ENCODE measurements around the gene NPNT. TPM values are rescaled to one million over a fixed set of nuclear protein-coding genes. Genes with fewer than 3 reads are reported as not detected.

NPNT gene
- total and polyA plus RNA-seq, 12 donors, result 1.3 to 61.1 (median 4.5) TPM

DNA sequence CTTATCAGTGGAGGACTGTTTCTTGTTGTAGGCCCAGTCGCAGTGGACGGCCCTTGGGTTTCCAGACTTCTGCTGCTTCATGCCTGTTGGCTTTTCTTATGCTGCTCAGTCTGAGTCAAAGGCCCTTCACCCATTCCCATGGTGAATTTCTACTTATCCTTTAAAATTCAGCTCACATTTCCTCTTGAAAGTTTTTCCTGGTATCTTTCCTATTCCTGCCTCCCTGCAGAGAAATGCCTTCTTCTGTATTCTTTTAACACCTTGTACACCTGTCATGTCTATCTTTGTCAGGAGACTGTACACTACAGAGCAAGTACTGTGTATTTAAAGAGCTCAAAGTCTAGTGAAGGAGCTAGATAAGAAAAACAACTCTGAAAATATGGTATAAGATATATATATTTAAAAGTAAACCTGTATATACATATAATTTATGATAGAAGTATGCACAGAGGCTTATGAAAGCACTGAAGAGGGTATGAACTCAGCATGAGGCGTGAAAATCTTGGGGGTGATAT, 22.0 kb downstream of the NPNT start:
- WGBS, 4 donors, result 87 to 89% (median 88%) methylated on average over 3 of the region's 3 CpGs
- H3K4me1 ChIP-seq (replicated peaks in 1 of 2), result no peaks in the 10 kb centered on the region
- no peaks in the 10 kb centered on the region for H3K36me3 ChIP-seq (replicated peaks in 1 of 2)
- TF ChIP-seq POLR2A (IDR thresholded peaks at IDR 0.05), result no peak
- TF ChIP-seq, protein P1, sequence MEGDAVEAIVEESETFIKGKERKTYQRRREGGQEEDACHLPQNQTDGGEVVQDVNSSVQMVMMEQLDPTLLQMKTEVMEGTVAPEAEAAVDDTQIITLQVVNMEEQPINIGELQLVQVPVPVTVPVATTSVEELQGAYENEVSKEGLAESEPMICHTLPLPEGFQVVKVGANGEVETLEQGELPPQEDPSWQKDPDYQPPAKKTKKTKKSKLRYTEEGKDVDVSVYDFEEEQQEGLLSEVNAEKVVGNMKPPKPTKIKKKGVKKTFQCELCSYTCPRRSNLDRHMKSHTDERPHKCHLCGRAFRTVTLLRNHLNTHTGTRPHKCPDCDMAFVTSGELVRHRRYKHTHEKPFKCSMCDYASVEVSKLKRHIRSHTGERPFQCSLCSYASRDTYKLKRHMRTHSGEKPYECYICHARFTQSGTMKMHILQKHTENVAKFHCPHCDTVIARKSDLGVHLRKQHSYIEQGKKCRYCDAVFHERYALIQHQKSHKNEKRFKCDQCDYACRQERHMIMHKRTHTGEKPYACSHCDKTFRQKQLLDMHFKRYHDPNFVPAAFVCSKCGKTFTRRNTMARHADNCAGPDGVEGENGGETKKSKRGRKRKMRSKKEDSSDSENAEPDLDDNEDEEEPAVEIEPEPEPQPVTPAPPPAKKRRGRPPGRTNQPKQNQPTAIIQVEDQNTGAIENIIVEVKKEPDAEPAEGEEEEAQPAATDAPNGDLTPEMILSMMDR (IDR thresholded peaks at IDR 0.05), result no peak
- H3K9me3 ChIP-seq (replicated peaks in 1 of 3), result no peaks in the 10 kb centered on the region
- DNase-seq, result no peak
- H3K27me3 ChIP-seq, result no peaks in the 10 kb centered on the region
- intact Hi-C loops (cut with DNase I), result no loop called here
- no peak overlapping the region for H3K4me3 ChIP-seq
- H3K27ac ChIP-seq, result no peak overlapping the region

DNA sequence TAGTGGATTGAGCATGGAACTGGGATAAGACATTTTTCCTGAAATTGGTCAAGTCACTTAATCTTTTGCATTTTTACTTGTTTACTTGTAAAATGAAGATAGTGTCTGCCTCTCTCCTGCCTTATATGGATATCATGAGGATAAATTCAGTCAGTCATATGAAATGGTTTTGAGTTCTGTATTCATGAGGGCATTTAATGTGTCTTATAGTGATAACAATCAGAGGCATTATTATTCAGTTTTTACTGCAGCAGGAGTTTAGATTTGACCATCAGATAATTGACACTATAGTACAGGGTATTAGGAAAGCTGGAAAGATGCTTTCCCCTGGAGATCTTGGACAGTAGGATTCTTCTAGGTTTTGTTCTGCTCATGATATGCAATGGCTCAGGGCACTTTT, 26.0 kb downstream of the NPNT start:
- Histone ChIP-seq H3K27ac (no peak overlapping the region), H3K9me3 (replicated peaks in 1 of 3) (no peaks in the 10 kb centered on the region), H3K4me1 (replicated peaks in 1 of 2) (no peaks in the 10 kb centered on the region), H3K27me3 (no peaks in the 10 kb centered on the region), H3K36me3 (replicated peaks in 1 of 2) (no peaks in the 10 kb centered on the region), H3K4me3 (no peak overlapping the region)
- TF ChIP-seq, protein P1 (IDR thresholded peaks at IDR 0.05), result no peak
- TF ChIP-seq POLR2A (IDR thresholded peaks at IDR 0.05), result no peak
- intact Hi-C loops (cut with DNase I), result no loop called here
- no peak for DNase-seq

DNA sequence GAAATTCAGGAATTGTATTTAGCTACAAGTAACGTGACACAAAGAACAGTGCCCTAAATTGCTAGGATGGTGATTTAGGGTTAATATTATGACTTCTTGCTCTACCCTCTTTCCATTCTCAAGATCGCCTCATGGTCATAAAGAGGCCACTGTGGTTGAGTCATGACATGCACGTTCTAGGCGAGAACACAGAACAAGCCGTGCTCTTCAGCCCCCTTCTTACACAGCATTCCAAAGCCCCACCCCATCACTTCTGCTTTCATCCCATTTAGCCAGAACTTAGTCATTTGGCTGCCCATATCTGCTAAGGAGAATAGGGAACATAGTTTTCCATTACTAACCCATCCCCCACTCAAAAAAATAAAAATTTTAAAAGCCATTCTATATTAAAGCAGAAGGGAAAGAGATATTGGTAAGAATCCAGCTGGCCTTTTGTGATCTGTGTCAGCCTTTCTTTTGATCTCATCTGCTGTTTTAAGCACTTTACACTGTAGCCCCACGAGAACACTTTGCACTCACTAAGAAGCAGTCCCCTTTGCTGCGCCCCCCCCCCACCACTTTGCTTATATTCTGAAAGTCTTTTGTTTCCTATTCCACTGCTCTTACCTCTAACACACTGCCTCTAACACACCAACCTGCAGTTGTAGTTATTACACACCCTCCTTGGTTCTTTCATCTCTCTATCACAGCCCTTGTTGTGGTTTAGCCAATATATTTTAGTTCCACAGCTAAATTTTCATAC, 28.4 kb downstream of the NPNT start:
- DNase-seq, result peak in 1 of 7 donors; percentile 13
- Histone ChIP-seq H3K27me3 (no peaks in the 10 kb centered on the region), H3K4me1 (replicated peaks in 1 of 2) (no peaks in the 10 kb centered on the region), H3K4me3 (no peak overlapping the region), H3K9me3 (replicated peaks in 1 of 3) (no peaks in the 10 kb centered on the region), H3K27ac (no peak overlapping the region), H3K36me3 (replicated peaks in 1 of 2) (no peaks in the 10 kb centered on the region)
- TF ChIP-seq POLR2A (IDR thresholded peaks at IDR 0.05), result no peak
- TF ChIP-seq, protein P1 (IDR thresholded peaks at IDR 0.05), result no peak
- WGBS, 4 donors, result 42 to 50% (median 46%) methylated on average over 7 of the region's 7 CpGs
- intact Hi-C loops (cut with DNase I), result no loop called here

DNA sequence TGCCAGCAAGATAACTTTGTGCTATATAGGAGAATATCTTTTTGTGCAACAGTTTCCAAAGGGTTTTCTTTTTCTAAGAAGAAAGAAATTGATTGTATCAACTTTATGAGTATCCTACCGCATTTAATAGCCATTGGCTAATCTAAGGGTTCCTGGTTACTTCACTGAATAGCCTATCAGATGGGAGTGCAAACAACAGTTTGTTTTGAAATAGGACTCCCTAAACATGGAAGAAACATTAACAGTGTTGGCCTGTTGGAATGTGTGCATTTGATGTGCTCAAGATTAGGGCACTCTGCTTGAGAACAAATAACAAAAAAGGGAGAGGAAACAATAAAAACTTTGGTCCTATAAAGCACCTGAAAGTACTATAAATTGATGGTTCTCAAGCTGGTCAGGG, 29.1 kb downstream of the NPNT start:
- no peaks in the 10 kb centered on the region for H3K4me1 ChIP-seq (replicated peaks in 1 of 2)
- intact Hi-C loops (cut with DNase I), result no loop called here
- no peak overlapping the region for H3K27ac ChIP-seq
- no peak for DNase-seq
- no peaks in the 10 kb centered on the region for H3K36me3 ChIP-seq (replicated peaks in 1 of 2)
- WGBS, 4 donors, result 75 to 95% (median 94%) methylated on average over 1 of the region's 1 CpG
- no peaks in the 10 kb centered on the region for H3K9me3 ChIP-seq (replicated peaks in 1 of 3)
- no peaks in the 10 kb centered on the region for H3K27me3 ChIP-seq
- TF ChIP-seq POLR2A (IDR thresholded peaks at IDR 0.05), result no peak
- TF ChIP-seq, protein P1 (IDR thresholded peaks at IDR 0.05), result no peak
- no peak overlapping the region for H3K4me3 ChIP-seq

Data from adrenal gland (tissue), 12 donors.